ENCODE results near the gene C1orf159. TPM values are rescaled to one million over a fixed set of nuclear protein-coding genes. Genes with fewer than 3 reads are reported as not detected.

Gene C1orf159
- total and polyA plus RNA-seq, 10 of the 15 experiments (the other 5 are each of a cell fraction or from before 2014, with no cell fraction given): 0.11 to 23.4 (median 8.0) TPM

GRCh38 chr1:1115136-1115785 lies 628 bp downstream of the C1orf159 start:
- H3K36me3 ChIP-seq (ENCODE audit: control insufficient read depth in 2 of 2, insufficient read depth in 2 of 2, low read length in 1 of 2): peaks cover 0 to 2% of the 10 kb centered on the region in 2 experiments; a peak in 1 of 4 replicates
- TF ChIP-seq TCF12 (IDR thresholded peaks at IDR 0.05; ENCODE audit: low read depth, low read length): no peak
- TF ChIP-seq ZNF207 (IDR thresholded peaks at IDR 0.05; ENCODE audit: borderline replicate concordance): no peak
- no peak for TF ChIP-seq SMARCA5 (IDR thresholded peaks at IDR 0.05)
- TF ChIP-seq, protein P1, sequence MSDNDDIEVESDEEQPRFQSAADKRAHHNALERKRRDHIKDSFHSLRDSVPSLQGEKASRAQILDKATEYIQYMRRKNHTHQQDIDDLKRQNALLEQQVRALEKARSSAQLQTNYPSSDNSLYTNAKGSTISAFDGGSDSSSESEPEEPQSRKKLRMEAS (IDR thresholded peaks at IDR 0.05; ENCODE audit: low read depth, low read length): no peak
- no peak for TF ChIP-seq USF2 (IDR thresholded peaks at IDR 0.05; ENCODE audit: borderline replicate concordance, low read depth, low read length)
- no peak for TF ChIP-seq SUPT20H (IDR thresholded peaks at IDR 0.05; ENCODE audit: borderline replicate concordance, control insufficient read depth, low read depth, low read length)
- TF ChIP-seq NFXL1 (IDR thresholded peaks at IDR 0.05; ENCODE audit: borderline replicate concordance): no peak
- TF ChIP-seq IRF3 (IDR thresholded peaks at IDR 0.05): no peak
- TF ChIP-seq MTA3 (IDR thresholded peaks at IDR 0.05; ENCODE audit: borderline replicate concordance, low read length): no peak
- no peak for TF ChIP-seq REST (IDR thresholded peaks at IDR 0.05; ENCODE audit: low read depth, low read length)
- no peak for TF ChIP-seq CBFB (IDR thresholded peaks at IDR 0.05; ENCODE audit: low read depth)
- TF ChIP-seq RUNX3 (IDR thresholded peaks at IDR 0.05; ENCODE audit: low read length): no peak
- TF ChIP-seq IRF5 (IDR thresholded peaks at IDR 0.05; ENCODE audit: borderline replicate concordance): no peak
- no peak for TF ChIP-seq ETV6 (conservative IDR thresholded peaks at IDR 0.05 in 1 of 2, IDR thresholded peaks at IDR 0.05 in 1 of 2; ENCODE audit: borderline replicate concordance in 1 of 2, low read depth in 1 of 2)
- TF ChIP-seq HDAC2 (IDR thresholded peaks at IDR 0.05): no peak
- peaks cover 0 to 6% of the 10 kb centered on the region in 2 experiments; a peak in 2 of 4 replicates for H3K27me3 ChIP-seq (replicated peaks in 1 of 2; ENCODE audit: control insufficient read depth in 2 of 2, insufficient read depth in 2 of 2, low read length in 1 of 2)
- in situ Hi-C loops (cut with MboI): loop anchor here (5.0 kb wide), 1 partner anchor 137 kb away; no protein-coding TSS in a partner anchor
- intact Hi-C loops (cut with micrococcal nuclease; ENCODE audit: unreplicated experiment): loop anchor here (5.0 kb wide), 1 partner anchor 192 kb away; the partner anchor contains the start of genes ACAP3 and PUSL1
- TSS peak; percentile 60 for BruUV-seq (replicated peaks)
- FAIRE-seq (no peak), ATAC-seq (no peak), DNase-seq (ENCODE audit: low read depth, low spot score) (no peak)
- no peak overlapping the region for H3K27ac ChIP-seq (ENCODE audit: control insufficient read depth, insufficient read depth)
- peak overlapping the region; percentile 44; the same call in 1 of the 2 replicates for H3K9ac ChIP-seq (ENCODE audit: control insufficient read depth, insufficient read depth, low read length)
- H3K9me3 ChIP-seq (replicated peaks; ENCODE audit: control insufficient read depth, insufficient read depth, low read length): peaks cover 11% of the 10 kb centered on the region; the same call in 2 of the 3 replicates
- 41% methylated on average over 21 of the region's 41 CpGs for WGBS (ENCODE audit: insufficient coverage, insufficient replicate concordance, low lambda C conversion rate, missing lambda C conversion rate)
- RAD21 ChIA-PET (ENCODE audit: unreplicated experiment): interaction anchor here (0.8 to 1.4 kb wide), 4 partner anchors 130 to 177 kb away, joined by 3 to 7 read pairs (median 4); no protein-coding TSS in a partner anchor
- POLR2A ChIA-PET: no interaction called here
- SMC1A ChIA-PET (ENCODE audit: uncharacterized antibody, unreplicated experiment): no interaction called here
- H3K4me3 ChIP-seq: peak overlapping the region; percentile 91
- peak overlapping the region; percentile 64 for H3K4me2 ChIP-seq (ENCODE audit: control insufficient read depth, insufficient read depth)
- H3K4me1 ChIP-seq (ENCODE audit: control insufficient read depth, insufficient read depth, low read length): no peaks in the 10 kb centered on the region; the same call in 1 of the 2 replicates
- peak overlapping the region; percentile 7; the same call in 1 of the 2 replicates for H2AFZ ChIP-seq (ENCODE audit: control insufficient read depth, low read depth, low read length)
- H3K79me2 ChIP-seq (ENCODE audit: control insufficient read depth, insufficient read depth, low read length): peaks cover 7% of the 10 kb centered on the region
- CTCF ChIA-PET: no interaction called here
- H4K20me1 ChIP-seq (ENCODE audit: control insufficient read depth, insufficient read depth): no peaks in the 10 kb centered on the region

All from GM12878 (cell line).